Liver (tissue), 9 donors: ENCODE results near the gene ZNF831. TPM values are rescaled to one million over a fixed set of nuclear protein-coding genes. Genes with fewer than 3 reads are reported as not detected.

Experiments used
- DNase-seq: peaks from one replicate; pipeline ENCODE4 v3.0.0-alpha.2; 2017; ENCODE audit warnings: low spot score
- H3K27ac ChIP-seq, 2 donors: one replicate each; pipeline ENCODE4 v1.7.0; 2013; ENCODE audit warnings: inconsistent platforms in 2 of 2, low read length in 2 of 2, control low read depth in 1 of 2, low read depth in 1 of 2, mild to moderate bottlenecking in 1 of 2
- H3K27me3 ChIP-seq, 4 donors: one replicate each; pipeline versions ENCODE4 v1.6.1 to v1.7.0; 2013; ENCODE audit warnings: low read length in 3 of 4, inconsistent platforms in 1 of 4, mild to moderate bottlenecking in 1 of 4, moderate library complexity in 1 of 4; ENCODE audit not compliant: control insufficient read depth in 4 of 4, insufficient read depth in 4 of 4
- H3K36me3 ChIP-seq, 4 donors: one replicate each; pipeline versions ENCODE4 v1.6.1 to v1.7.0; 2013; ENCODE audit warnings: low read length in 3 of 4, mild to moderate bottlenecking in 3 of 4, low read depth in 1 of 4, moderate library complexity in 1 of 4; ENCODE audit not compliant: control insufficient read depth in 4 of 4, insufficient read depth in 3 of 4
- H3K4me1 ChIP-seq, 4 donors: one replicate each; pipeline versions ENCODE4 v1.6.1 to v1.7.0; 2013; ENCODE audit warnings: low read length in 3 of 4, mild to moderate bottlenecking in 3 of 4, moderate library complexity in 1 of 4; ENCODE audit not compliant: control insufficient read depth in 4 of 4, insufficient read depth in 4 of 4
- H3K4me3 ChIP-seq, 3 donors: one replicate each; pipeline versions ENCODE4 v1.6.1 to v1.7.0; 2013; ENCODE audit warnings: low read length in 3 of 3, control low read depth in 1 of 3, low read depth in 1 of 3, mild to moderate bottlenecking in 1 of 3
- H3K9ac ChIP-seq, 2 donors: one replicate each; pipeline ENCODE4 v1.7.0; 2013; ENCODE audit warnings: low read length in 2 of 2, mild to moderate bottlenecking in 2 of 2, moderate library complexity in 2 of 2, control low read depth in 1 of 2, low read depth in 1 of 2
- H3K9me3 ChIP-seq, 4 donors: one replicate each; pipeline versions ENCODE4 v1.6.1 to v1.7.0; 2013; ENCODE audit warnings: low read length in 3 of 4; ENCODE audit not compliant: control insufficient read depth in 4 of 4
- CTCF ChIP-seq: fragments of 150-350 bp; IDR thresholded peaks from 2 replicates; pipeline ENCODE4 v1.5.1; 2017; ENCODE audit warnings: improper control_type of control experiment, low read depth, low read length; ENCODE audit not compliant: missing input control
- EGR1 ChIP-seq, 2 donors: IDR thresholded peaks; 2 replicates each; pipeline ENCODE4 v1.6.1; 2016 to 2018; ENCODE audit warnings: antibody characterized with exemption in 2 of 2, low read depth in 2 of 2
- FOXA2 ChIP-seq: IDR thresholded peaks from 2 replicates; pipeline ENCODE4 v1.6.1; 2016; ENCODE audit warnings: antibody characterized with exemption
- GABPA ChIP-seq, 2 donors: IDR thresholded peaks in 1 of 2; conservative IDR thresholded peaks in 1 of 2; 2 replicates each; pipeline ENCODE4 v1.6.1; 2016; ENCODE audit warnings: antibody characterized with exemption in 2 of 2, mild to moderate bottlenecking in 1 of 2, moderate library complexity in 1 of 2
- HNF4G ChIP-seq: IDR thresholded peaks from 2 replicates; pipeline ENCODE4 v1.6.1; 2016; ENCODE audit warnings: antibody characterized with exemption
- NR2F2 ChIP-seq: IDR thresholded peaks from 2 replicates; pipeline ENCODE4 v1.6.1; 2016; ENCODE audit warnings: antibody characterized with exemption
- RAD21 ChIP-seq, 2 donors: IDR thresholded peaks; 2 replicates each; pipeline ENCODE4 v1.6.1; 2016; ENCODE audit warnings: antibody characterized with exemption in 2 of 2, mild to moderate bottlenecking in 2 of 2
- RXRA ChIP-seq, 2 donors: IDR thresholded peaks; 2 replicates each; pipeline ENCODE4 v1.6.1; 2017 to 2018; ENCODE audit warnings: antibody characterized with exemption in 2 of 2, mild to moderate bottlenecking in 1 of 2
- SP1 ChIP-seq: IDR thresholded peaks from 2 replicates; pipeline ENCODE4 v1.6.1; 2018; ENCODE audit warnings: antibody characterized with exemption, mild to moderate bottlenecking
- TAF1 ChIP-seq: conservative IDR thresholded peaks from 2 replicates; pipeline ENCODE4 v1.6.1; 2016; ENCODE audit warnings: antibody characterized with exemption, mild to moderate bottlenecking
- WGBS: extraction: QIAGEN DNeasy Blood & Tissue Kit; methylation state at CpG from one replicate; pipeline ENCODE4 v1.1.7; 2013; 5-methylcytosine and 5-hydroxymethylcytosine counted together
- polyA plus RNA-seq, 2 donors: library from polyadenylated mRNA; stranded (reverse) in 1 of 2; unstranded in 1 of 2; fragments of 200-250 nt in 1 of 2; fragments of >200 nt in 1 of 2; fragmentation: Nextera tagmentation in 1 of 2; extraction: Ambion mirVana in 1 of 2; gene quantifications; one replicate each; pipeline versions ENCODE4 v1.2.1 to v1.2.3, GENCODE V29; 2013 to 2015
- total RNA-seq, 2 donors: library from RNA; depleted of rRNA; stranded (reverse); fragments of >200 nt; gene quantifications; one replicate each; pipeline ENCODE4 v1.2.3, GENCODE V29; 2014
- TF ChIP-seq, protein P1 (sequence below): IDR thresholded peaks from 2 replicates; pipeline ENCODE4 v1.6.1; 2016; ENCODE audit warnings: antibody characterized with exemption
- TF ChIP-seq, protein P2 (sequence below): IDR thresholded peaks from 2 replicates; pipeline ENCODE4 v1.6.1; 2016; ENCODE audit warnings: antibody characterized with exemption, mild to moderate bottlenecking
- donor health status: healthy.
- donor health status: healthy.
- donor health status: healthy.
- donor health status: healthy.
- donor health status: healthy.

ZNF831 gene
- total and polyA plus RNA-seq, 4 donors, result 0.06 to 0.75 (median 0.13) TPM

GRCh38 chr20:59171986-59172385, 8.4 kb downstream of the ZNF831 start (continued):
- TF ChIP-seq CTCF, result no peak
- no peak for TF ChIP-seq FOXA2
- TF ChIP-seq GABPA (IDR thresholded peaks at IDR 0.05 in 1 of 2, conservative IDR thresholded peaks at IDR 0.05 in 1 of 2), result no peak

DNA sequence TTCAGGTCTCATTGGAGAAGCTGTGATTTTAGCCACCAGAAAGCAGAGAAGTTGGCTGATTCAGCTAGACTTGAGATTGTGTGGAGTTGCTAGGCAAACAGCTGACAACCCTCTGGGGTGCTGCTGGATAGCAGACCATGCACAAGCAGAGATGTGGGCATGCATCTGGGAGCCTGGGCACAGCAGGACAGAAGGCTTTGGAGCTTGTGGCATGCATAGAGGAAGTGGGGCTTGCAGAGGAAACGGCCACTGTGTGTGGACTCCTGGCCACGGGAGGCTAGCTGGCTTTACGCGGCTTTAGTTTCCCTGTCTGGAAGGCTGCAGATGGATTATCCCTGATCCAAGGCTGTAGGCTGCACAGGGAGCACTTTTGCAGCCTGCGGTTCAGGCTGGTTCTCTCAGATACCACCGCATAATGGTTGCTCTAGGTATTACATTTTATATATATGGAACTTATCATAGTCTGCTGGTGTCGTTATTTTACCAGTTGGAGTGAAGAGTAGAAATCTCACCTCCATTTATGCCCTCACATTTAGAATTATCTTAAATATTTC, 10.4 kb downstream of the ZNF831 start:
- H3K36me3 ChIP-seq, result no peaks in the 10 kb centered on the region
- no peak overlapping the region for H3K9ac ChIP-seq
- no peak for DNase-seq
- no peaks in the 10 kb centered on the region for H3K9me3 ChIP-seq
- H3K27ac ChIP-seq, result no peak overlapping the region
- H3K4me3 ChIP-seq, result no peak overlapping the region
- no peaks in the 10 kb centered on the region for H3K4me1 ChIP-seq
- 76% methylated on average over 7 of the region's 7 CpGs for WGBS
- H3K27me3 ChIP-seq, result no peaks in the 10 kb centered on the region
- TF ChIP-seq NR2F2 (no peak), HNF4G (no peak), RAD21 (IDR thresholded peaks at IDR 0.05) (no peak), RXRA (IDR thresholded peaks at IDR 0.05) (no peak), SP1 (no peak), EGR1 (IDR thresholded peaks at IDR 0.05; ENCODE audit: low read depth in 2 of 2) (no peak)
- TF ChIP-seq, protein P1, sequence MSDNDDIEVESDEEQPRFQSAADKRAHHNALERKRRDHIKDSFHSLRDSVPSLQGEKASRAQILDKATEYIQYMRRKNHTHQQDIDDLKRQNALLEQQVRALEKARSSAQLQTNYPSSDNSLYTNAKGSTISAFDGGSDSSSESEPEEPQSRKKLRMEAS, result no peak
- TF ChIP-seq, protein P2, sequence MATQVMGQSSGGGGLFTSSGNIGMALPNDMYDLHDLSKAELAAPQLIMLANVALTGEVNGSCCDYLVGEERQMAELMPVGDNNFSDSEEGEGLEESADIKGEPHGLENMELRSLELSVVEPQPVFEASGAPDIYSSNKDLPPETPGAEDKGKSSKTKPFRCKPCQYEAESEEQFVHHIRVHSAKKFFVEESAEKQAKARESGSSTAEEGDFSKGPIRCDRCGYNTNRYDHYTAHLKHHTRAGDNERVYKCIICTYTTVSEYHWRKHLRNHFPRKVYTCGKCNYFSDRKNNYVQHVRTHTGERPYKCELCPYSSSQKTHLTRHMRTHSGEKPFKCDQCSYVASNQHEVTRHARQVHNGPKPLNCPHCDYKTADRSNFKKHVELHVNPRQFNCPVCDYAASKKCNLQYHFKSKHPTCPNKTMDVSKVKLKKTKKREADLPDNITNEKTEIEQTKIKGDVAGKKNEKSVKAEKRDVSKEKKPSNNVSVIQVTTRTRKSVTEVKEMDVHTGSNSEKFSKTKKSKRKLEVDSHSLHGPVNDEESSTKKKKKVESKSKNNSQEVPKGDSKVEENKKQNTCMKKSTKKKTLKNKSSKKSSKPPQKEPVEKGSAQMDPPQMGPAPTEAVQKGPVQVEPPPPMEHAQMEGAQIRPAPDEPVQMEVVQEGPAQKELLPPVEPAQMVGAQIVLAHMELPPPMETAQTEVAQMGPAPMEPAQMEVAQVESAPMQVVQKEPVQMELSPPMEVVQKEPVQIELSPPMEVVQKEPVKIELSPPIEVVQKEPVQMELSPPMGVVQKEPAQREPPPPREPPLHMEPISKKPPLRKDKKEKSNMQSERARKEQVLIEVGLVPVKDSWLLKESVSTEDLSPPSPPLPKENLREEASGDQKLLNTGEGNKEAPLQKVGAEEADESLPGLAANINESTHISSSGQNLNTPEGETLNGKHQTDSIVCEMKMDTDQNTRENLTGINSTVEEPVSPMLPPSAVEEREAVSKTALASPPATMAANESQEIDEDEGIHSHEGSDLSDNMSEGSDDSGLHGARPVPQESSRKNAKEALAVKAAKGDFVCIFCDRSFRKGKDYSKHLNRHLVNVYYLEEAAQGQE, result no peak

GRCh38 chr20:59175002-59175401, 11.4 kb downstream of the ZNF831 start:
- no peak overlapping the region for H3K9ac ChIP-seq
- TF ChIP-seq TAF1, result no peak
- TF ChIP-seq, protein P2, result no peak
- TF ChIP-seq GABPA (IDR thresholded peaks at IDR 0.05 in 1 of 2, conservative IDR thresholded peaks at IDR 0.05 in 1 of 2), result no peak
- no peak for TF ChIP-seq EGR1 (IDR thresholded peaks at IDR 0.05; ENCODE audit: low read depth in 2 of 2)
- no peaks in the 10 kb centered on the region for H3K36me3 ChIP-seq
- WGBS, result 33% methylated on average over 1 of the region's 1 CpG
- no peak overlapping the region for H3K4me3 ChIP-seq
- no peak overlapping the region for H3K27ac ChIP-seq
- no peaks in the 10 kb centered on the region for H3K4me1 ChIP-seq
- H3K9me3 ChIP-seq, result no peaks in the 10 kb centered on the region
- no peak for DNase-seq
- no peaks in the 10 kb centered on the region for H3K27me3 ChIP-seq
